Neural crest cell (in vitro differentiated cells): ENCODE measurements around the gene GRIA4. TPM values are rescaled to one million over a fixed set of nuclear protein-coding genes. Genes with fewer than 3 reads are reported as not detected.

Source experiments
- DNase-seq: peaks from one replicate; pipeline ENCODE4 v3.0.0; 2021; ENCODE audit warnings: low read depth, mixed read lengths, low spot score
- H3K27ac Mint-ChIP-seq: one replicate; pipeline ENCODE4 v1.8.0; 2021; ENCODE audit warnings: mild to moderate bottlenecking, mixed read lengths; ENCODE audit not compliant: unreplicated experiment
- H3K27me3 Mint-ChIP-seq: 2 replicates; pipeline ENCODE4 v1.8.0; 2021; ENCODE audit warnings: low read depth, mild to moderate bottlenecking, mixed read lengths
- H3K36me3 Mint-ChIP-seq: 2 replicates; pipeline ENCODE4 v1.8.0; 2021; ENCODE audit warnings: low read depth, mild to moderate bottlenecking, mixed read lengths
- H3K4me1 Mint-ChIP-seq: 2 replicates; pipeline ENCODE4 v1.8.0; 2021; ENCODE audit warnings: mixed read lengths
- H3K4me3 Mint-ChIP-seq: one replicate; pipeline ENCODE4 v1.8.0; 2021; ENCODE audit warnings: mild to moderate bottlenecking, mixed read lengths
- H3K9me3 Mint-ChIP-seq: 2 replicates; pipeline ENCODE4 v1.8.0; 2021; ENCODE audit warnings: mixed read lengths
- CTCF ChIP-seq: fragments of 200-600 bp; sonication (generic); conservative IDR thresholded peaks from 2 replicates; pipeline ENCODE4 v1.5.0; 2021; ENCODE audit warnings: antibody characterized with exemption, mild to moderate bottlenecking
- total RNA-seq: library from RNA; stranded (reverse); gene quantifications from 2 replicates; pipeline ENCODE4 v1.2.1, GENCODE V29; 2021

The GRIA4 gene
- total RNA-seq, 1 donor from 2014 or later = 2.9 TPM

- no peak for TF ChIP-seq CTCF
- H3K4me3 Mint-ChIP-seq = no peak overlapping the region
- H3K27me3 Mint-ChIP-seq = no peaks in the 10 kb centered on the region
- peaks cover 9% of the 10 kb centered on the region for H3K4me1 Mint-ChIP-seq
- no peak overlapping the region for H3K27ac Mint-ChIP-seq
- H3K9me3 Mint-ChIP-seq = no peaks in the 10 kb centered on the region
- no peak for DNase-seq
- H3K36me3 Mint-ChIP-seq = no peaks in the 10 kb centered on the region
These were observed 89.3 kb downstream of the GRIA4 start for GRCh38 chr11:105699203-105699602.

- no peak for TF ChIP-seq CTCF
- no peak overlapping the region for H3K4me3 Mint-ChIP-seq
- no peaks in the 10 kb centered on the region for H3K36me3 Mint-ChIP-seq
- H3K27ac Mint-ChIP-seq = no peak overlapping the region
- H3K27me3 Mint-ChIP-seq = no peaks in the 10 kb centered on the region
- DNase-seq = no peak
- H3K9me3 Mint-ChIP-seq = no peaks in the 10 kb centered on the region
- H3K4me1 Mint-ChIP-seq = peaks cover 9% of the 10 kb centered on the region
These were observed 90.4 kb downstream of the GRIA4 start for GRCh38 chr11:105700271-105700670.

GRCh38 chr11:105701098-105701497 lies 91.2 kb downstream of the GRIA4 start:
- peaks cover 13% of the 10 kb centered on the region for H3K4me1 Mint-ChIP-seq
- H3K27ac Mint-ChIP-seq = no peak overlapping the region
- TF ChIP-seq CTCF = no peak
- H3K4me3 Mint-ChIP-seq = no peak overlapping the region
- no peak for DNase-seq
- H3K36me3 Mint-ChIP-seq = no peaks in the 10 kb centered on the region
- no peaks in the 10 kb centered on the region for H3K27me3 Mint-ChIP-seq
- no peaks in the 10 kb centered on the region for H3K9me3 Mint-ChIP-seq

- Mint-ChIP-seq H3K4me3 (no peak overlapping the region), H3K9me3 (no peaks in the 10 kb centered on the region), H3K27ac (no peak overlapping the region), H3K36me3 (no peaks in the 10 kb centered on the region), H3K4me1 (peaks cover 6% of the 10 kb centered on the region), H3K27me3 (no peaks in the 10 kb centered on the region)
- TF ChIP-seq CTCF = no peak
- DNase-seq = peak; percentile 2
These were observed 96.1 kb downstream of the GRIA4 start for GRCh38 chr11:105705786-105706530.

GRCh38 chr11:105713106-105713505 lies 103.2 kb downstream of the GRIA4 start:
- DNase-seq = no peak
- no peak for TF ChIP-seq CTCF
- Mint-ChIP-seq H3K4me1 (no peaks in the 10 kb centered on the region), H3K27ac (no peak overlapping the region), H3K4me3 (no peak overlapping the region), H3K27me3 (no peaks in the 10 kb centered on the region), H3K36me3 (no peaks in the 10 kb centered on the region), H3K9me3 (no peaks in the 10 kb centered on the region)
